ENCODE results near the gene PLXNA4. TPM values are rescaled to one million over a fixed set of nuclear protein-coding genes. Genes with fewer than 3 reads are reported as not detected.

The PLXNA4 gene
- total RNA-seq, 2 experiments from 2014 or later: 1.2 to 1.4 TPM

GRCh38 chr7:132355048-132355447 lies 221.2 kb downstream of the PLXNA4 start:
- Mint-ChIP-seq H3K36me3 (ENCODE audit: low read depth) (no peaks in the 10 kb centered on the region), H3K9me3 (no peaks in the 10 kb centered on the region), H3K4me3 (no peak overlapping the region), H3K4me1 (no peaks in the 10 kb centered on the region), H3K27ac (no peak overlapping the region), H3K27me3 (peaks cover 26% of the 10 kb centered on the region)
- ChIA-PET POLR2A (no interaction called here), CTCF (no interaction called here)
- no peak for DNase-seq

DNA sequence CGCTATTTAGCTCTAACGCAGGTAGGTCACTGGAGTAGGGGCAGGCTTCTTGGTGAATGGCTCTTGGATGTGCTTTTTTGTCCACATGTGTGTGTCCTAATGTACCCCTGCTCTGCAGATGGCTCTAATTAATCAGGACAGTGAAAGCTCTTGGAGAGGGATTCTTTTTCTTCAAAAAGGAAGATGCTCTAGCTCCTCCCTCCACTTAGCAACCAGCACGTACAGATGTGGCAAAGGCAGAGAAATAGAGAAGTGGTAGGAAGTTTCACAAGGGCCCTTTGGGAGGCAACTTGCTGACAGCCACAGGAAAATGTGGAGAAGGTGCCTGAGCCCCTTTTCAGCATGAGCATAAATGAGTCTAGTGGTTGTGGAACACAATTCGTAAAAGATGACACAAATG lies 221.7 kb downstream of the PLXNA4 start:
- no peak for DNase-seq
- Mint-ChIP-seq H3K27ac (no peak overlapping the region), H3K36me3 (ENCODE audit: low read depth) (no peaks in the 10 kb centered on the region), H3K4me3 (no peak overlapping the region), H3K9me3 (no peaks in the 10 kb centered on the region), H3K4me1 (no peaks in the 10 kb centered on the region), H3K27me3 (peaks cover 26% of the 10 kb centered on the region)
- ChIA-PET POLR2A (no interaction called here), CTCF (no interaction called here)

DNA sequence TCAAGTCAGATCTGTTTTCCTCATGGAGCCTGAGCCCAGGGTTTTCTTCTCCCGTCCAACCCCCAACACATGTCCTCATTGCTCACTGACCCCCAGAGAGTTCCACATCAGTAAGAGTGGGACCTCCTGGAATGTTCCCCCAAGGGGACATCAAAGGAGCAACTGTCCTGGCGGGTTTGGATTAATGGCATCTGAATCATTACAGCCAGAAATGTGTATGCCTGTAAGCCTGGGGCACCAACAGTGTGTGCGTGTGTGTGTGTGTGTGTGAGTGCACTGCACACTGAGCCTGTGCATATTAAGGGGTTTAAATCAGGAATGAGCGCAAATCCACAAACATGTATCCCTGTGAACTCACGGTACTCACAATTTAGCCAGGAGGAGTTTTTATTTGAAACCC lies 222.3 kb downstream of the PLXNA4 start:
- H3K27me3 Mint-ChIP-seq: peaks cover 26% of the 10 kb centered on the region
- no peaks in the 10 kb centered on the region for H3K4me1 Mint-ChIP-seq
- ChIA-PET POLR2A (no interaction called here), CTCF (no interaction called here)
- H3K9me3 Mint-ChIP-seq: no peaks in the 10 kb centered on the region
- H3K4me3 Mint-ChIP-seq: no peak overlapping the region
- H3K36me3 Mint-ChIP-seq (ENCODE audit: low read depth): no peaks in the 10 kb centered on the region
- no peak for DNase-seq
- no peak overlapping the region for H3K27ac Mint-ChIP-seq

DNA sequence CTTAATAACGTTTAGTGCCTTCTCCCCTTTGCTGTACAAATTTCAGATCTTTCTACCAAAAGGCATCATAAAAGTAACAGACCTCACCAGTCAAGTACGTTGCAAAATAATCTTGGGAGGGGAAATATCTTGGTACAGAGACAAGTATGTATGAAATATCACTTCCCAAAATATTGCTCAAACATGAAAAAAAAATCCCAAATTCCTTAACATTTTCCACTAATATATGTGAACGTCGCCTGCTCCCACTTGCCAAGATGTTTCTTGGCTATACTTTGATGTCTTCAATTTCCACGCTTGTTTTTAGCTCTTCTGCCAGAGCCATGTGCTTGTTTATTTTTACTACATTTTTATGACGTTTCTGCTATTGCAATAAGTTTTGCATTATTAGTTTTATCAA lies 223.5 kb downstream of the PLXNA4 start:
- Mint-ChIP-seq H3K9me3 (no peaks in the 10 kb centered on the region), H3K4me3 (no peak overlapping the region), H3K36me3 (ENCODE audit: low read depth) (no peaks in the 10 kb centered on the region), H3K27ac (no peak overlapping the region), H3K27me3 (peaks cover 24% of the 10 kb centered on the region), H3K4me1 (no peaks in the 10 kb centered on the region)
- ChIA-PET POLR2A (interaction anchor here (0.6 kb wide), 1 partner anchor 8 kb away, joined by 5 read pairs; no protein-coding TSS in a partner anchor), CTCF (no interaction called here)
- DNase-seq: no peak

GRCh38 chr7:132351954-132352499 lies 224.2 kb downstream of the PLXNA4 start:
- Mint-ChIP-seq H3K4me3 (no peak overlapping the region), H3K9me3 (no peaks in the 10 kb centered on the region), H3K36me3 (ENCODE audit: low read depth) (no peaks in the 10 kb centered on the region), H3K27me3 (peaks cover 23% of the 10 kb centered on the region), H3K27ac (no peak overlapping the region), H3K4me1 (no peaks in the 10 kb centered on the region)
- DNase-seq: no peak
- CTCF ChIA-PET: interaction anchor here (0.5 kb wide), 1 partner anchor 280 kb away, joined by 3 read pairs; no protein-coding TSS in a partner anchor
- POLR2A ChIA-PET: no interaction called here

- H3K4me3 Mint-ChIP-seq: no peak overlapping the region
- H3K4me1 Mint-ChIP-seq: no peaks in the 10 kb centered on the region
- H3K9me3 Mint-ChIP-seq: no peaks in the 10 kb centered on the region
- CTCF ChIA-PET: no interaction called here
- no peak overlapping the region for H3K27ac Mint-ChIP-seq
- no peaks in the 10 kb centered on the region for H3K36me3 Mint-ChIP-seq (ENCODE audit: low read depth)
- POLR2A ChIA-PET: no interaction called here
- H3K27me3 Mint-ChIP-seq: peaks cover 35% of the 10 kb centered on the region
- no peak for DNase-seq
Measured at GRCh38 chr7:132350741-132351140, 225.5 kb downstream of the PLXNA4 start.

DNA sequence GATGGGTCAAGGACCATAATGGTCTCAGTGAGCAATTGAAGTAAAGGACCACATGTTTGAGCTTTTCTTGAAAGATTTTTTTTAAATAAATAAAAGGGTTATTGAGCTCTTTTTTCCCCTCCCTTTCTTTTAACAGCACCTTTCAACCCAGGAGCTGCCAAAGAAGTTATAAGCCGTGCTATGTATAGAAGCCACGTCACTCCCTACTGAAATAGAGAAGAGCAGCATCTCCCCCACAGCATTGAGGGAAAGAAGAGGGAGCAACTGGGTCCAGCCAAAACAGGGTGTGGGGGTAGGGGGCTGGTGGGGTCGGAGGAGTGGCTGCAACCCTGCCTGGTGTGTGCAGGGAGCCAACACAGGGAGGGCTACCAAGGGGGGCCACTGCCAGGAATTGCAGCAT lies 227.2 kb downstream of the PLXNA4 start:
- POLR2A ChIA-PET: no interaction called here
- Mint-ChIP-seq H3K36me3 (ENCODE audit: low read depth) (no peaks in the 10 kb centered on the region), H3K9me3 (no peaks in the 10 kb centered on the region), H3K4me1 (no peaks in the 10 kb centered on the region), H3K27me3 (peaks cover 44% of the 10 kb centered on the region), H3K4me3 (no peak overlapping the region), H3K27ac (no peak overlapping the region)
- no peak for DNase-seq
- CTCF ChIA-PET: no interaction called here

GRCh38 chr7:132348341-132348740 lies 227.9 kb downstream of the PLXNA4 start:
- no peak for DNase-seq
- Mint-ChIP-seq H3K27ac (no peak overlapping the region), H3K4me1 (no peaks in the 10 kb centered on the region), H3K36me3 (ENCODE audit: low read depth) (no peaks in the 10 kb centered on the region), H3K4me3 (no peak overlapping the region), H3K9me3 (no peaks in the 10 kb centered on the region), H3K27me3 (peaks cover 42% of the 10 kb centered on the region)
- POLR2A ChIA-PET: no interaction called here
- CTCF ChIA-PET: no interaction called here

DNA sequence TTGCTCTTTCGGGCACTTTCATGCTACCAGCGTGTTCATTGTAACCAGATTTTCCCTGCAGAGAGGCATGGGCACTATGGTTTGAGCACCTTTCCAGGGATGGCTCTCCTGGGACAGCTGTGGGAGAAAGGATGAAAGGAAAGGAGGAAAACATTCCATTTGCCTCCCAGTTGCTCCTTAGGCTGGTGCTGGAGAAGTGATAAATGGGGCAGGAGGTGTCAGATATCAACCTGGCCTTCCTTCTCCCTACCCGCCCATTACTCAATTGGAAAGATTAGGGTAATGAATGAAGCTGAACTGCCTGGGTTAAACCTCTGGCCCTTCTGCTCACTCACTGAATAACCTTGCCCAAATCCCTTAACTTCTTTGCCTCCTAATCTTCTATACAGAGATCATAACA lies 228.4 kb downstream of the PLXNA4 start:
- H3K27me3 Mint-ChIP-seq: peaks cover 42% of the 10 kb centered on the region
- POLR2A ChIA-PET: no interaction called here
- H3K36me3 Mint-ChIP-seq (ENCODE audit: low read depth): no peaks in the 10 kb centered on the region
- CTCF ChIA-PET: no interaction called here
- H3K4me1 Mint-ChIP-seq: no peaks in the 10 kb centered on the region
- H3K27ac Mint-ChIP-seq: no peak overlapping the region
- H3K4me3 Mint-ChIP-seq: no peak overlapping the region
- no peaks in the 10 kb centered on the region for H3K9me3 Mint-ChIP-seq
- DNase-seq: no peak

GRCh38 chr7:132347123-132347522 lies 229.1 kb downstream of the PLXNA4 start:
- no peaks in the 10 kb centered on the region for H3K36me3 Mint-ChIP-seq (ENCODE audit: low read depth)
- POLR2A ChIA-PET: no interaction called here

DNA sequence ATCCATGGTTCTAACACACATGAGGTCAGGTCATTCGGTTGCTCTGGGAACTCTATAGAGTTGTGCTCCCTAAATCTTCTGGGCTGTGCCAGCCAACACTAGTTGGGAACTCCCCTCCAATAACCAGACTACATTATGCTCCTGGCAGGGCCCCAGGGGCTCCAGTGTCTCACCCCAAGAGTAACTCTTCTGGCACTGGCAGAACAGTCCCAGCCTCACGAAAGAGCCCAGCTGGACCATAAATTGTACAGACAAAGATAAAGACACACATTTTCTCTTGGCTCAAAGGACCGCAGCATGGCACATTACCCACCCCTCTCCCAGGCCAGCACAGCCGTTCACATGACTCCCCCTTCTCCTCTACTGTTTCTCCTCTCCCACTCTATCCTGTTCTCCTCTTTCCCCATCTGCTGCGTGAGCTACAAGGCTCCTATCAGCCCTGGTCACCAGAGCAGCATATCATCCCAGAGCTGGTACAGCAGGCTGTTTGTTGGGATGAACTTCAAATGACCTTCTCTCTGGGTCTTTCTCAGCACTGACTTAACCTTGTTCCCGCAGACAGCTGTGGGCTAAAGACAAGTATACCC lies 230.6 kb downstream of the PLXNA4 start:
- Mint-ChIP-seq H3K27ac (no peak overlapping the region), H3K4me3 (no peak overlapping the region), H3K9me3 (no peaks in the 10 kb centered on the region), H3K36me3 (ENCODE audit: low read depth) (no peaks in the 10 kb centered on the region), H3K4me1 (no peaks in the 10 kb centered on the region), H3K27me3 (peaks cover 31% of the 10 kb centered on the region)
- CTCF ChIA-PET: no interaction called here
- DNase-seq: no peak
- POLR2A ChIA-PET: no interaction called here

More at GRCh38 chr7:132347123-132347522, 229.1 kb downstream of the PLXNA4 start:
- DNase-seq: no peak
- Mint-ChIP-seq H3K4me3 (no peak overlapping the region), H3K9me3 (no peaks in the 10 kb centered on the region), H3K27ac (no peak overlapping the region), H3K27me3 (peaks cover 37% of the 10 kb centered on the region), H3K4me1 (no peaks in the 10 kb centered on the region)
- CTCF ChIA-PET: interaction anchor here (1.2 kb wide), 1 partner anchor 233 kb away, joined by 4 read pairs; no protein-coding TSS in a partner anchor

DNA sequence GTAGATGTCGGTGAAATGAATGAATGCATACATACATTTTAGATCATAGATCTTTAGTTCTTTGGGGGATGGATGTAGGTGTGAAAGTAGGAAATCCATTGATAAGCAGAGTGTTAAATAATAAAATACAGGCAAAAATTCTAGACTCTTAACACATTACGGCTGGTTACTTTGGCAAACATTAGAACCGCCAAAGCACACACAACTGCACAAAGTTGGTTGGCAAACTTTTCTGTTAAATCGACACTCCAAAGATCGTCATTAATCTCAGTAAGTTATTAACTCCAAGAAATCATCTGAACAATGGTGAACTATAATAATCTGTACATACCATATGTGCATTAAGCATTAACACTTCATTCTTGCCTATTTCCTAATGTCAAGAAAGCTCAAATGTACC lies 231.2 kb downstream of the PLXNA4 start:
- Mint-ChIP-seq H3K27ac (no peak overlapping the region), H3K4me3 (no peak overlapping the region), H3K36me3 (ENCODE audit: low read depth) (no peaks in the 10 kb centered on the region), H3K27me3 (peaks cover 31% of the 10 kb centered on the region), H3K4me1 (no peaks in the 10 kb centered on the region), H3K9me3 (no peaks in the 10 kb centered on the region)
- ChIA-PET CTCF (no interaction called here), POLR2A (no interaction called here)
- no peak for DNase-seq

DNA sequence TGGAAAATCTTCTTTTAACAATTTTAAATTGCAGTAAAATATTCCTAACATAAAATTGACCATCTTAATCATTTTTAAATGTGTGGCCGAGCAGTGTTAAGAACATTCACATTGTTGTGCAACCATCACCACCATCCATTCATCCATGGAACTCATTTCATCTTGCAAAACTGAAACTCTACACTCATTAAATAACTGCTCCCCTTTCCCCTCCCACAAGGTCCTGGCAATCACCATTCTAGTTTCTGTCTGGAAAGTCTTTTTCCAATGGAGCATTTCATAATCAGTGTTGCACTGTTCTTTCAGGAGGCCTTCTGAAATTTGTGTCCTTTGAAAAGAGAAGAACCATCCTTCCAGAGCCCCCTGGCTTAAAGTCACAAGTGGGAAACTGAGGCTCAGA lies 233.1 kb downstream of the PLXNA4 start:
- no peaks in the 10 kb centered on the region for H3K9me3 Mint-ChIP-seq
- H3K27ac Mint-ChIP-seq: no peak overlapping the region
- ChIA-PET CTCF (interaction anchor here (1.4 kb wide), 1 partner anchor 237 kb away, joined by 6 read pairs; no protein-coding TSS in a partner anchor), POLR2A (no interaction called here)
- no peak overlapping the region for H3K4me3 Mint-ChIP-seq
- no peaks in the 10 kb centered on the region for H3K4me1 Mint-ChIP-seq
- H3K36me3 Mint-ChIP-seq (ENCODE audit: low read depth): no peaks in the 10 kb centered on the region
- peaks cover 32% of the 10 kb centered on the region for H3K27me3 Mint-ChIP-seq
- DNase-seq: no peak

DNA sequence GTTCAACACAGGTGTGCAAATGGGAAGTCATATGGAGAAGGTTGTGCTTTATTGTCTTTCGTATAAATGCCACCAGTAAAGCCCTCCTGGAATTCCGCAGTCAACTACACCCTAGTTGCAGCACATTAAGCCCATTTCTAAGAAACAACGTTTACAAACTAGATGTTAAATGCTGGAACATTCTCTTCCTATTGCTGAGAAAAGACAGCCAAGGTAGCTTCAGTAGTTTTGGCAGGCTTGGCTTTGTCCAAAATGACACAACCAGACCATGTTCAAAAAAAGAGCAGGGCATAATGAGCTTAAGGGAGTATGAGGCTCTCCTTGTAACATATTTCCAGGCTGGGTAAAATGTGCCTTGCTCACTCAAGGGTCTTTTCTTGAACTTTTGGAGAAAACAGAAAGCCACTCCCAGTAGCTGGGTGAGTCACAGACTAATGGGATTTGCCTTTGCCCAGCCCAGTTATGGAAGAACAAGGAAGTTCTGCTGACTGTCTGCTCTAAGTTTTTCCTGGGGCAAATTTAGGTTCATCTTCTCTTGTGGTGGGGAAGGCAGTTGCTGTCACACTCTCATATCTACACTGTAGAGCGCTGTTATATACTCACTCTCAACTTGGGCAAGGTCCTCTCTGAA lies 238.7 kb downstream of the PLXNA4 start:
- H3K4me1 Mint-ChIP-seq: no peaks in the 10 kb centered on the region
- no peak overlapping the region for H3K27ac Mint-ChIP-seq
- H3K36me3 Mint-ChIP-seq (ENCODE audit: low read depth): no peaks in the 10 kb centered on the region
- no peak overlapping the region for H3K4me3 Mint-ChIP-seq
- DNase-seq: no peak
- H3K9me3 Mint-ChIP-seq: no peaks in the 10 kb centered on the region
- ChIA-PET CTCF (no interaction called here), POLR2A (no interaction called here)
- H3K27me3 Mint-ChIP-seq: peaks cover 15% of the 10 kb centered on the region
